ENCODE measurements around the gene SEPTIN2. TPM values are rescaled to one million over a fixed set of nuclear protein-coding genes. Genes with fewer than 3 reads are reported as not detected.
A peak's percentile ranks its signal among the peaks of the same experiment; 100 is the strongest.

Gene SEPTIN2
- polyA plus RNA-seq, 1 donor (not counting 4 experiments of a cell fraction or from before 2014, with no cell fraction given), result 644 TPM

DNA sequence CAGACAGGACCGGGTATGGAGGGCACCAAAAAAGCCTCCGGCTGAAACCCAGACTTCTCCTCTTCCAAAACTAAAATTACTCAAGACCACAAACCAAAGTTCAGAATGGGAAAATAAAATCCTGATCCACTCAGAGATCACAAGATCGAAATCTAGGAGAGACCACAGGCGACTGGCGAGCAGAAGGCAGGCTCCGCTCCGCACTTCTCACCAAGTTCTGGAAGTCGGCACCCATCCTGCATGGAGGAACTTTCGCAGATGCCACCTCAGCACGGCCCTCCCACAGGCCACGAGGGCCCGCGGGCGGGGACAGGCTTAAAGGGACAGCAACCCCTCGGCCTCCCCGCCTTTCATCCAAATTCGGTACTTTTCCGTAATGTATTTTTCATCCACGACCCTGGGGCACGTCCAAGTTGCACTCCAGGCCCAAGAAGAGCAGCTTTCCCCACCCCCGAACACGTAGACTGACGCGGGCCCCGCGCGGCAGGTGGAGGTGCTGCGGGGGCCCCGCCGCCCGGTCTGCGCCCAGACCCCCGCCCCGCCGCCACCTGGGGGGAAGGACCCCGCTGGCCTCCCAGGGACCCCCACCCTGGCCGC, 43.9 kb upstream of the SEPTIN2 start:
- DNase-seq (ENCODE audit: low read depth, low spot score) (no peak), FAIRE-seq (no peak)
- Histone ChIP-seq H2AFZ (ENCODE audit: control insufficient read depth, low read length) (no peak overlapping the region), H4K20me1 (ENCODE audit: control insufficient read depth, extremely low read depth, insufficient read depth, low read length) (peaks cover 38% of the 10 kb centered on the region), H3K9me3 (ENCODE audit: control insufficient read depth, low read depth, low read length) (no peaks in the 10 kb centered on the region), H3K27ac (ENCODE audit: control insufficient read depth, insufficient read depth, low read length) (peak overlapping the region; percentile 56), H3K9me1 (ENCODE audit: control insufficient read depth, extremely low read depth, insufficient read depth, low read length) (peaks cover 12% of the 10 kb centered on the region), H3K4me2 (ENCODE audit: control insufficient read depth, extremely low read depth, insufficient read depth, low read depth, low read length) (peak overlapping the region; percentile 95), H3K4me3 (ENCODE audit: control insufficient read depth in 2 of 3, extremely low read depth in 1 of 3, insufficient read depth in 2 of 3, low read depth in 1 of 3, low read length in 3 of 3) (peak overlapping the region; percentile 53 to 82 (median 74)), H3K79me2 (ENCODE audit: control insufficient read depth, insufficient read depth, low read length) (peaks cover 91% of the 10 kb centered on the region), H3K36me3 (ENCODE audit: control insufficient read depth in 2 of 2, extremely low read depth in 1 of 2, insufficient read depth in 2 of 2, low read length in 2 of 2) (peaks cover 14 to 23% of the 10 kb centered on the region in 2 experiments), H3K27me3 (ENCODE audit: control insufficient read depth, extremely low read depth, insufficient read depth, low read length) (no peaks in the 10 kb centered on the region), H3K4me1 (ENCODE audit: control insufficient read depth, extremely low read depth, insufficient read depth, low read length) (peaks cover 29% of the 10 kb centered on the region), H3K9ac (ENCODE audit: control insufficient read depth, extremely low read depth, insufficient read depth, low read length) (peak overlapping the region; percentile 79)
- dilution Hi-C loops (cut with MboI; ENCODE audit: extremely low pct_ligation_motif_present, low sequenced_read_pairs), result no loop called here
- no peak for TF ChIP-seq EZH2 (IDR thresholded peaks at IDR 0.05; ENCODE audit: low read length)
- TF ChIP-seq, protein P1, sequence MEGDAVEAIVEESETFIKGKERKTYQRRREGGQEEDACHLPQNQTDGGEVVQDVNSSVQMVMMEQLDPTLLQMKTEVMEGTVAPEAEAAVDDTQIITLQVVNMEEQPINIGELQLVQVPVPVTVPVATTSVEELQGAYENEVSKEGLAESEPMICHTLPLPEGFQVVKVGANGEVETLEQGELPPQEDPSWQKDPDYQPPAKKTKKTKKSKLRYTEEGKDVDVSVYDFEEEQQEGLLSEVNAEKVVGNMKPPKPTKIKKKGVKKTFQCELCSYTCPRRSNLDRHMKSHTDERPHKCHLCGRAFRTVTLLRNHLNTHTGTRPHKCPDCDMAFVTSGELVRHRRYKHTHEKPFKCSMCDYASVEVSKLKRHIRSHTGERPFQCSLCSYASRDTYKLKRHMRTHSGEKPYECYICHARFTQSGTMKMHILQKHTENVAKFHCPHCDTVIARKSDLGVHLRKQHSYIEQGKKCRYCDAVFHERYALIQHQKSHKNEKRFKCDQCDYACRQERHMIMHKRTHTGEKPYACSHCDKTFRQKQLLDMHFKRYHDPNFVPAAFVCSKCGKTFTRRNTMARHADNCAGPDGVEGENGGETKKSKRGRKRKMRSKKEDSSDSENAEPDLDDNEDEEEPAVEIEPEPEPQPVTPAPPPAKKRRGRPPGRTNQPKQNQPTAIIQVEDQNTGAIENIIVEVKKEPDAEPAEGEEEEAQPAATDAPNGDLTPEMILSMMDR (optimal IDR thresholded peaks at IDR 0.05 in 1 of 3, IDR thresholded peaks at IDR 0.05 in 1 of 3, conservative IDR thresholded peaks at IDR 0.05 in 1 of 3; ENCODE audit: extremely low read depth in 1 of 3, insufficient read depth in 2 of 3, low read length in 3 of 3), result no peak

DNA sequence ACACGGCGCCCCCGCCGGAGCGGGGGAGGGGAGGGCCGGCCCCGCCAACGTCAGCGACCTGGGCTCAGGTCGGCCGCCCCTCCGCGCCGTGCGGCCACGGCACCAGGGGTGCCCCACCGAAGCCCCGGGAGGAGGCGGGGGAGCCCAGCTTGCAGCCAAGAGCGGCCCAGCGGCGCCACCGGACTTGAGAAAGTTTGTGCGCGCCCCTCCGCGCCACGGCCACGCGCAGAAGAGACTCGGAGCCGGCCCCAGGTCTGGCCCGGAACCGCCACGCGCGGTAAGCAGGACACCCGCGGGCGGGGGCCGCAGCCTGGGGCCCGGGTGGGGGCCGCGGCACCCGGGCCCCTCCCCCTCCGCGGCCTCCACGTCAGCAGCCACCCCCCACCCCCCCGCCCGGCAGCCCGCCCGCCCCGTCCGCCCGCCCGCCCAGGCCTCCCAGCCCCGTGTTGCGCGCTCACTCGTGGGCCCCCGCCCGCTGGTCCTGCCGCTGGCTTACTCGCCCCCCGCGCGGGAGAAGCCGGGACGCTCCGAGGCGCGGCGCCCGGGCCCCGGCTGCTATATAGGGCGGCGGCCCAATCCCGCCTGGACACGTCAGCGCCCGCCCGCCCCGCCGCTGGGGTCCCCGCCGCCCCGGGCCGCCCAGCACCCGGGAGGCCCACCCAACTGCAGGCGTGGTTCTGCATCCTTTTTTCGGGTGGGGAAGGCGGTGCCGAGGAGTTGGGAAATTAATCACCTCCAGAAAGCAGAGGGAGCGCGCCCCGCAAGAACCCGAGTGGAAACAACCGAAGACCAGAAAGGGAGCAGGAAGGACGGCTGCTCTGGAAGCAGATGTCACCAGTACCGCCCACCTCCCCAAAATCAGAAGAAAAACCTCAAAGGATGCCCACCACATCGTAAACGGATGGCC, 43.2 kb upstream of the SEPTIN2 start:
- Histone ChIP-seq H3K4me1 (ENCODE audit: control insufficient read depth, extremely low read depth, insufficient read depth, low read length) (peaks cover 29% of the 10 kb centered on the region), H3K9me1 (ENCODE audit: control insufficient read depth, extremely low read depth, insufficient read depth, low read length) (peaks cover 12% of the 10 kb centered on the region), H3K4me3 (ENCODE audit: control insufficient read depth in 2 of 3, extremely low read depth in 1 of 3, insufficient read depth in 2 of 3, low read depth in 1 of 3, low read length in 3 of 3) (peak overlapping the region; percentile 53 to 74 (median 61)), H3K4me2 (ENCODE audit: control insufficient read depth, extremely low read depth, insufficient read depth, low read depth, low read length) (peak overlapping the region; percentile 86), H3K79me2 (ENCODE audit: control insufficient read depth, insufficient read depth, low read length) (peaks cover 89% of the 10 kb centered on the region), H3K36me3 (ENCODE audit: control insufficient read depth in 2 of 2, extremely low read depth in 1 of 2, insufficient read depth in 2 of 2, low read length in 2 of 2) (peaks cover 9 to 17% of the 10 kb centered on the region in 2 experiments), H3K27ac (ENCODE audit: control insufficient read depth, insufficient read depth, low read length) (peak overlapping the region; percentile 64), H4K20me1 (ENCODE audit: control insufficient read depth, extremely low read depth, insufficient read depth, low read length) (peaks cover 32% of the 10 kb centered on the region), H2AFZ (ENCODE audit: control insufficient read depth, low read length) (peak overlapping the region; percentile 40), H3K9ac (ENCODE audit: control insufficient read depth, extremely low read depth, insufficient read depth, low read length) (peak overlapping the region; percentile 79), H3K9me3 (ENCODE audit: control insufficient read depth, low read depth, low read length) (no peaks in the 10 kb centered on the region), H3K27me3 (ENCODE audit: control insufficient read depth, extremely low read depth, insufficient read depth, low read length) (no peaks in the 10 kb centered on the region)
- no peak for TF ChIP-seq EZH2 (IDR thresholded peaks at IDR 0.05; ENCODE audit: low read length)
- TF ChIP-seq, protein P1 (optimal IDR thresholded peaks at IDR 0.05 in 1 of 3, IDR thresholded peaks at IDR 0.05 in 1 of 3, conservative IDR thresholded peaks at IDR 0.05 in 1 of 3; ENCODE audit: extremely low read depth in 1 of 3, insufficient read depth in 2 of 3, low read length in 3 of 3), result no peak
- dilution Hi-C loops (cut with MboI; ENCODE audit: extremely low pct_ligation_motif_present, low sequenced_read_pairs), result no loop called here
- DNase-seq (ENCODE audit: low read depth, low spot score) (peak; percentile 32), FAIRE-seq (no peak)
